HepG2 (cell line): ENCODE measurements around the gene PRKN. TPM values are rescaled to one million over a fixed set of nuclear protein-coding genes. Genes with fewer than 3 reads are reported as not detected.

Experiments
- ATAC-seq: fragments of 200-7000 bp; cut with Tn5 transposase; 3 replicates; pipeline ENCODE4 v1.9.1; 2020; ENCODE audit warnings: mild to moderate bottlenecking, moderate library complexity
- BruUV-seq: library from RNA; stranded (reverse); fragments of 400-500 nt; replicated peaks from 2 replicates; lab custom pipeline; 2021; lab: Mats Ljungman, UMichigan
- CTCF ChIA-PET: fragments of 300-600 bp; formaldehyde crosslinking; extraction: SDS; loops from one replicate; lab custom pipeline; 2021; ENCODE audit warnings: low total read pairs, inconsistent platforms, low intra/inter-chr PET ratio; lab: Yijun Ruan, JAX
- POLR2A ChIA-PET: fragments of 350-600 bp; sonication (Branson Sonifier 250); formaldehyde crosslinking; loops from one replicate; lab custom pipeline; 2020; ENCODE audit warnings: antibody characterized with exemption, inconsistent platforms; lab: Yijun Ruan, JAX
- DNase-seq: peaks from one replicate; pipeline ENCODE4 v3.0.0-alpha.2; 2015; ENCODE audit warnings: low spot score
- FAIRE-seq: peaks from 3 replicates; lab custom pipeline; 2011; peaks lifted over from hg19 to GRCh38; lab: Jason Lieb, UNC
- H2AFZ ChIP-seq: one replicate; pipeline ENCODE4 v1.6.1; 2011; ENCODE audit warnings: low read length, inconsistent platforms
- H3K27ac ChIP-seq: fragments of 300-600 bp; 3 replicates; pipeline ENCODE4 v1.8.0; 2011; ENCODE audit warnings: mixed run types, mild to moderate bottlenecking, mixed read lengths, low read length, inconsistent platforms; ENCODE audit not compliant: insufficient read depth; ENCODE audit errors: extremely low read length
- H3K27me3 ChIP-seq, 2 experiments: fragments of 200-600 bp in 1 of 2; 2 replicates in 1 of 2; 3 replicates in 1 of 2; pipeline versions ENCODE4 v1.6.0 to v1.8.0; 2011; ENCODE audit warnings: low read length in 2 of 2, mild to moderate bottlenecking in 2 of 2, moderate library complexity in 2 of 2, inconsistent platforms in 1 of 2; ENCODE audit not compliant: insufficient read depth in 2 of 2, control insufficient read depth in 1 of 2
- H3K36me3 ChIP-seq, 2 experiments: fragments of 200-600 bp in 1 of 2; replicated peaks in 1 of 2; 2 replicates in 1 of 2; 3 replicates in 1 of 2; pipeline versions ENCODE4 v1.5.1 to v1.8.0; 2011; ENCODE audit warnings: low read length in 2 of 2, inconsistent platforms in 1 of 2; ENCODE audit not compliant: insufficient read depth in 2 of 2, control insufficient read depth in 1 of 2
- H3K4me1 ChIP-seq: 2 replicates; pipeline ENCODE4 v1.5.1; 2012; ENCODE audit warnings: low read length, inconsistent platforms; ENCODE audit not compliant: insufficient read depth
- H3K4me2 ChIP-seq: 2 replicates; pipeline ENCODE4 v1.6.0; 2011; ENCODE audit warnings: low read depth, low read length, inconsistent platforms
- H3K4me3 ChIP-seq, 3 experiments: fragments of 200-600 bp in 1 of 3; sonication (generic), shearing (Covaris generic) in 1 of 3; replicated peaks in 1 of 3; 2 replicates each; pipeline ENCODE4 v1.5.1; 2011 to 2016; ENCODE audit warnings: low read length in 3 of 3, inconsistent platforms in 2 of 3, low read depth in 2 of 3, mild to moderate bottlenecking in 2 of 3, control low read depth in 1 of 3, mixed read lengths in 1 of 3; ENCODE audit not compliant: insufficient read depth in 1 of 3
- H3K79me2 ChIP-seq: one replicate; pipeline ENCODE4 v1.6.1; 2011; ENCODE audit warnings: low read length, inconsistent platforms; ENCODE audit not compliant: insufficient read depth
- H3K9ac ChIP-seq: 2 replicates; pipeline ENCODE4 v1.6.0; 2011; ENCODE audit warnings: mild to moderate bottlenecking, low read depth, low read length, inconsistent platforms; ENCODE audit not compliant: insufficient read depth
- H3K9me3 ChIP-seq: 2 replicates; pipeline ENCODE4 v1.5.1; 2012; ENCODE audit warnings: mild to moderate bottlenecking, low read length
- H4K20me1 ChIP-seq: 2 replicates; pipeline ENCODE4 v1.6.0; 2011; ENCODE audit warnings: inconsistent platforms, mild to moderate bottlenecking, low read length, moderate library complexity; ENCODE audit not compliant: insufficient read depth
- CAMTA2 ChIP-seq: sonication (generic); formaldehyde crosslinking; IDR thresholded peaks from 2 replicates; pipeline ENCODE4 v1.4.0; 2020; ENCODE audit warnings: mild to moderate bottlenecking, missing genetic modification reagents, borderline replicate concordance
- HNF4A ChIP-seq: sonication (generic); formaldehyde crosslinking; IDR thresholded peaks from 2 replicates; pipeline ENCODE4 v1.4.0; 2020; ENCODE audit warnings: missing genetic modification reagents
- KMT2B ChIP-seq: IDR thresholded peaks from 2 replicates; pipeline ENCODE4 v1.6.1; 2016; ENCODE audit warnings: missing genetic modification reagents, missing compliant biosample characterization
- NR2F1 ChIP-seq, 2 experiments: fragments of 450-650 bp in 1 of 2; formaldehyde crosslinking in 1 of 2; IDR thresholded peaks; 2 replicates each; pipeline versions ENCODE4 v1.5.0 to v1.6.1; 2016 to 2020; ENCODE audit warnings: mild to moderate bottlenecking in 1 of 2, missing compliant biosample characterization in 1 of 2, missing genetic modification reagents in 1 of 2, moderate library complexity in 1 of 2
- PRPF4 ChIP-seq: fragments of 200-400 bp; formaldehyde crosslinking; IDR thresholded peaks from 2 replicates; pipeline ENCODE4 v1.6.1; 2016; ENCODE audit warnings: low read length, low read depth; ENCODE audit not compliant: poor library complexity, severe bottlenecking
- RARG ChIP-seq: sonication (generic); formaldehyde crosslinking; IDR thresholded peaks from 2 replicates; pipeline ENCODE4 v1.4.0; 2020; ENCODE audit warnings: low read depth, mild to moderate bottlenecking, missing genetic modification reagents
- SRSF4 ChIP-seq: fragments of 200-400 bp; formaldehyde crosslinking; IDR thresholded peaks from one replicate; pipeline ENCODE4 v1.6.1; 2018; ENCODE audit warnings: mild to moderate bottlenecking, low read depth, low read length, moderate library complexity; ENCODE audit not compliant: poor library complexity, severe bottlenecking
- UBTF ChIP-seq: sonication (generic); formaldehyde crosslinking; IDR thresholded peaks from 2 replicates; pipeline ENCODE4 v1.4.0; 2020; ENCODE audit warnings: mild to moderate bottlenecking, missing genetic modification reagents
- ZC3H4 ChIP-seq: sonication (generic); formaldehyde crosslinking; IDR thresholded peaks from 2 replicates; pipeline ENCODE4 v1.4.0; 2020; ENCODE audit warnings: missing genetic modification reagents, borderline replicate concordance
- ZNF264 ChIP-seq: sonication (generic); formaldehyde crosslinking; IDR thresholded peaks from 2 replicates; pipeline ENCODE4 v1.4.0; 2020; ENCODE audit warnings: missing genetic modification reagents
- ZNF569 ChIP-seq: sonication (generic); formaldehyde crosslinking; IDR thresholded peaks from 2 replicates; pipeline ENCODE4 v1.5.0; 2020; ENCODE audit warnings: mild to moderate bottlenecking, missing genetic modification reagents, moderate library complexity, borderline replicate concordance
- ZNF784 ChIP-seq: sonication (generic); formaldehyde crosslinking; IDR thresholded peaks from 2 replicates; pipeline ENCODE4 v1.5.1; 2020; ENCODE audit warnings: missing genetic modification reagents, mild to moderate bottlenecking, borderline replicate concordance
- ZSCAN12 ChIP-seq: sonication (generic); formaldehyde crosslinking; IDR thresholded peaks from 2 replicates; pipeline ENCODE4 v1.9.0; 2021; ENCODE audit warnings: mild to moderate bottlenecking, missing genetic modification reagents
- WGBS: methylation state at CpG from one replicate; pipeline ENCODE4 v1.1.6; 2017; ENCODE audit warnings: low lambda C conversion rate; 5-methylcytosine and 5-hydroxymethylcytosine counted together
- in situ Hi-C: cut with HindIII; loops from 2 replicates; pipeline ENCODE4 v1.10.0; 2017; ENCODE audit warnings: low pct_unique_long_range_greater_than_20kb; ENCODE audit not compliant: extremely low pct_ligation_motif_present
- intact Hi-C: fragments of 100-400 bp; cut with micrococcal nuclease; formaldehyde crosslinking; loops from one replicate; pipeline ENCODE4 v1.10.0; 2022; ENCODE audit not compliant: unreplicated experiment
- polyA plus RNA-seq, 8 experiments: library from polyadenylated mRNA; depleted of rRNA in 3 of 8; stranded (reverse) in 7 of 8; unstranded in 1 of 8; fragments of >200 nt; fragmentation: Illumina TruSeq in 4 of 8; extraction: Trizol in 4 of 8; gene quantifications; 2 replicates each; pipeline versions ENCODE4 v1.2.1 to v1.2.3, GENCODE V29; 2011 to 2016; ENCODE audit warnings: low read depth in 4 of 8, missing spikeins in 1 of 8, mixed read lengths in 1 of 8; ENCODE audit not compliant: insufficient read depth in 1 of 8
- total RNA-seq, 5 experiments: library from RNA; depleted of rRNA; stranded (reverse); fragments of >200 nt; fragmentation: Illumina TruSeq; extraction: Trizol; gene quantifications; 2 replicates each; pipeline ENCODE4 v1.2.3, GENCODE V29; 2016; ENCODE audit warnings: low read depth in 1 of 5

The PRKN gene
- total and polyA plus RNA-seq, 2 of the 13 experiments (the other 11 are each of a cell fraction or from before 2014, with no cell fraction given), result 0.31 to 0.44 TPM

GRCh38 chr6:162722226-162722625 is 5.3 kb downstream of the PRKN start:
- in situ Hi-C loops (no loop called here), intact Hi-C loops (loop anchor here (10.0 kb wide), 3 partner anchors 467 to 977 kb away; partner anchors contain the start of gene QKI)
- H3K4me2 ChIP-seq, result no peak overlapping the region
- peaks cover 8% of the 10 kb centered on the region for H3K4me1 ChIP-seq
- no peaks in the 10 kb centered on the region for H3K27me3 ChIP-seq
- H4K20me1 ChIP-seq, result no peaks in the 10 kb centered on the region
- ChIA-PET POLR2A (no interaction called here), CTCF (no interaction called here)
- H3K79me2 ChIP-seq, result no peaks in the 10 kb centered on the region
- H3K4me3 ChIP-seq, result no peak overlapping the region
- no peak for ATAC-seq
- no peaks in the 10 kb centered on the region for H3K9me3 ChIP-seq
- H3K9ac ChIP-seq, result no peak overlapping the region
- DNase-seq, result no peak
- WGBS, result 1% methylated on average over 2 of the region's 2 CpGs
- no TSS peak for BruUV-seq
- no peak for TF ChIP-seq RARG (CRISPR knock-in tag)
- TF ChIP-seq ZNF264 (CRISPR knock-in tag), result no peak
- TF ChIP-seq KMT2B, result no peak
- TF ChIP-seq CAMTA2, result no peak
- no peak for TF ChIP-seq ZSCAN12 (CRISPR knock-in tag)
- TF ChIP-seq HNF4A (CRISPR knock-in tag), result no peak
- no peak for TF ChIP-seq PRPF4
- no peak for TF ChIP-seq SRSF4
- TF ChIP-seq ZC3H4 (CRISPR knock-in tag), result no peak
- no peak for TF ChIP-seq NR2F1 (CRISPR knock-in tag; IDR thresholded peaks at IDR 0.05)
- no peak for TF ChIP-seq ZNF569 (CRISPR knock-in tag)
- no peak for TF ChIP-seq ZNF784 (CRISPR knock-in tag)
- TF ChIP-seq UBTF (CRISPR knock-in tag), result no peak
- no peak for FAIRE-seq
- no peak overlapping the region for H3K27ac ChIP-seq
- no peaks in the 10 kb centered on the region for H3K36me3 ChIP-seq
- H2AFZ ChIP-seq, result no peak overlapping the region
